ENCODE results near the gene ASNS. TPM values are rescaled to one million over a fixed set of nuclear protein-coding genes. Genes with fewer than 3 reads are reported as not detected.

ASNS gene
- total RNA-seq, 2 donors from 2014 or later, result 338 to 383 TPM

- Mint-ChIP-seq H3K9me3 (peaks cover 0 to 5% of the 10 kb centered on the region in 2 donors), H3K27me3 (ENCODE audit: low read depth) (no peaks in the 10 kb centered on the region), H3K4me3 (no peak overlapping the region), H3K27ac (no peak overlapping the region), H3K36me3 (ENCODE audit: insufficient read depth in 2 of 2) (no peaks in the 10 kb centered on the region), H3K4me1 (ENCODE audit: low read depth) (no peaks in the 10 kb centered on the region)
- ATAC-seq (replicated peaks in 1 of 2), result no peak
- DNase-seq, result no peak
Observed at GRCh38 chr7:97819161-97819560, 53.0 kb downstream of the ASNS start.

DNA sequence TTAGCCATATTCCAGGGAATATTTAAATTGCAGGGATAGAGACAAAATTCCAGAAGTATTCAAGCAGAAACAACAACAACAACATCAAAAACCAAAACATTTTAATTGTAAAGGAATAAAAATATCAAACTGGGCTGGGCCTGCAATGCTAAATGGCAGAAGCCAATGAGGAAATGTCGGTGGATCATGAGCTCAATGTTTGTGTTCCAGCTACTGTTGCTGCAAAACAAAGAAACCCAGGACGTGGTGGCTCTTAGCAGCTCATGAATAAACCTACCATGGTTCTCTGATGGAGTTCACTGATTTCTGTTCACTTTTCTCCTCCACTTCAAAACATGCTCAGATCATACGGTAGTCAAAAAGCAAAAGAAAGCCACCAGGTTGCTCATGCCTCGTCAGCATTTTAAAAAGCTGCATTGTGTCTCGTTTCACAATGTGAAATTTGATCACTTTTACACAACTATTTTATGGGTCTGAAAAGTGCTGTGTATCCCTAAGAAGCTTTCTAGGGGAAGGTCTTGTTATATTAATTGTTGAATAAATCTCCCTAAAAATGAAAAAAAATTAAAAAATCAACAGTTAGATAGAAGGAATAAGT lies 54.0 kb downstream of the ASNS start:
- H3K4me1 Mint-ChIP-seq (ENCODE audit: low read depth), result no peaks in the 10 kb centered on the region

More for the DNA sequence above, 54.0 kb downstream of the ASNS start:
- H3K9me3 Mint-ChIP-seq, result peaks cover 0 to 7% of the 10 kb centered on the region in 2 donors
- no peak for ATAC-seq (replicated peaks in 1 of 2)
- H3K27me3 Mint-ChIP-seq (ENCODE audit: low read depth), result no peaks in the 10 kb centered on the region
- H3K36me3 Mint-ChIP-seq (ENCODE audit: insufficient read depth in 2 of 2), result no peaks in the 10 kb centered on the region
- no peak for DNase-seq
- no peak overlapping the region for H3K27ac Mint-ChIP-seq
- no peak overlapping the region for H3K4me3 Mint-ChIP-seq

Other genes with a start within 250 kb of the ASNS start
- 1 to 10 TPM; 3.0 to 3.2 TPM for gene TAC1, start 140.3 kb downstream of the ASNS start, total RNA-seq
- gene OCM2, start 117.8 kb upstream of the ASNS start, total RNA-seq, result not detected
- 10 to 100 TPM; 14.4 to 16.2 TPM for gene LMTK2, start 234.5 kb upstream of the ASNS start, total RNA-seq

All from activated T-cell treated with anti-CD3 and anti-CD28 coated beads, Interleukin-2, amount 50 U/mL, for 72 hours (primary cell).